Osteocyte (in vitro differentiated cells): ENCODE data around the gene SLC35A3. TPM values are rescaled to one million over a fixed set of nuclear protein-coding genes. Genes with fewer than 3 reads are reported as not detected.

ENCODE experiments used
- DNase-seq: peaks from one replicate; pipeline ENCODE4 v3.0.0; 2021; ENCODE audit warnings: mixed read lengths; ENCODE audit not compliant: unreplicated experiment; ENCODE audit errors: extremely low spot score
- H3K27ac Mint-ChIP-seq: one replicate; pipeline ENCODE4 v1.8.0; 2021; ENCODE audit warnings: mild to moderate bottlenecking, mixed read lengths; ENCODE audit not compliant: unreplicated experiment
- H3K27me3 Mint-ChIP-seq: one replicate; pipeline ENCODE4 v1.8.0; 2021; ENCODE audit warnings: mixed read lengths; ENCODE audit not compliant: unreplicated experiment
- H3K36me3 Mint-ChIP-seq: one replicate; pipeline ENCODE4 v1.8.0; 2021; ENCODE audit warnings: mixed read lengths; ENCODE audit not compliant: unreplicated experiment
- H3K4me1 Mint-ChIP-seq: one replicate; pipeline ENCODE4 v1.8.0; 2021; ENCODE audit warnings: mixed read lengths; ENCODE audit not compliant: unreplicated experiment
- H3K4me3 Mint-ChIP-seq: one replicate; pipeline ENCODE4 v1.8.0; 2021; ENCODE audit warnings: mild to moderate bottlenecking, moderate library complexity, mixed read lengths; ENCODE audit not compliant: unreplicated experiment
- H3K9me3 Mint-ChIP-seq: one replicate; pipeline ENCODE4 v1.8.0; 2021; ENCODE audit warnings: mixed read lengths; ENCODE audit not compliant: unreplicated experiment
- CTCF ChIP-seq: fragments of 200-600 bp; sonication (generic); IDR thresholded peaks from 2 replicates; pipeline ENCODE4 v1.5.0; 2021; ENCODE audit warnings: antibody characterized with exemption, mild to moderate bottlenecking, moderate library complexity
- total RNA-seq: library from RNA; stranded (reverse); gene quantifications from 2 replicates; pipeline ENCODE4 v1.2.1, GENCODE V29; 2021

SLC35A3 gene
- total RNA-seq, 1 donor from 2014 or later, result 21.3 TPM

GRCh38 chr1:100028765-100029164 is 59.0 kb downstream of the SLC35A3 start:
- H3K4me1 Mint-ChIP-seq, result no peaks in the 10 kb centered on the region
- H3K9me3 Mint-ChIP-seq, result no peaks in the 10 kb centered on the region
- H3K27ac Mint-ChIP-seq, result no peak overlapping the region
- H3K36me3 Mint-ChIP-seq, result no peaks in the 10 kb centered on the region
- TF ChIP-seq CTCF, result no peak
- H3K27me3 Mint-ChIP-seq, result no peaks in the 10 kb centered on the region
- no peak overlapping the region for H3K4me3 Mint-ChIP-seq
- DNase-seq, result no peak

- Mint-ChIP-seq H3K27ac (peak overlapping the region; percentile 53), H3K36me3 (peaks cover 2% of the 10 kb centered on the region), H3K4me1 (peaks cover 18% of the 10 kb centered on the region), H3K27me3 (no peaks in the 10 kb centered on the region), H3K4me3 (no peak overlapping the region), H3K9me3 (no peaks in the 10 kb centered on the region)
- DNase-seq, result no peak
- peak; percentile 44 for TF ChIP-seq CTCF
Measured at GRCh38 chr1:100034470-100034869, 64.7 kb downstream of the SLC35A3 start.

GRCh38 chr1:100035214-100035613 is 65.4 kb downstream of the SLC35A3 start:
- TF ChIP-seq CTCF, result no peak
- Mint-ChIP-seq H3K36me3 (peaks cover 2% of the 10 kb centered on the region), H3K4me3 (no peak overlapping the region), H3K27ac (no peak overlapping the region), H3K4me1 (peaks cover 25% of the 10 kb centered on the region), H3K9me3 (no peaks in the 10 kb centered on the region), H3K27me3 (no peaks in the 10 kb centered on the region)
- DNase-seq, result no peak

GRCh38 chr1:100036718-100037655 is 67.2 kb downstream of the SLC35A3 start:
- peak overlapping the region; percentile 98 for H3K27ac Mint-ChIP-seq

More at GRCh38 chr1:100036718-100037655, 67.2 kb downstream of the SLC35A3 start:
- peaks cover 2% of the 10 kb centered on the region for H3K36me3 Mint-ChIP-seq
- peak overlapping the region; percentile 97 for H3K4me3 Mint-ChIP-seq
- no peak for TF ChIP-seq CTCF
- no peak for DNase-seq
- peaks cover 36% of the 10 kb centered on the region for H3K4me1 Mint-ChIP-seq
- no peaks in the 10 kb centered on the region for H3K27me3 Mint-ChIP-seq
- no peaks in the 10 kb centered on the region for H3K9me3 Mint-ChIP-seq
